ENCODE results near the gene CBLB.
A peak's percentile ranks its signal among the peaks of the same experiment; 100 is the strongest.

Gene CBLB

DNA sequence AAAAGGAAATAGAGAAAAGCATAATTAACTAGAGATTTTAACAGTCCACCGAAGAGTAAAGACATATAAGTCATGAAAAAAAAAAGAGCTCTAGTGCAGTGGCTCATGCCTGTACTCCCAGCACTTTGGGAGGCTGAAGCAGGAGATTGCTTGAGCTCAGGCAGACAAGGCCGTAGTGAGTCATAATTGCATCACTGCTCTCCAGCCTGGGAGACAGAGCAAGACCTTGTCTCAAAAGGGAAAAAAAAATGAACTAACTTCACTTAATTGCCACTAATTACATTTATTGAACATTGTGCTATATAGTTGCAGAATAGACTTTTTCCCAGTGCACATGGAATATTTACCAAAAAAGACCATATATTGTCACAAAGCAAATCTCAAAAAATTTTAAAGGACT lies 221.8 kb downstream of the CBLB start:
- TF ChIP-seq, protein P1, sequence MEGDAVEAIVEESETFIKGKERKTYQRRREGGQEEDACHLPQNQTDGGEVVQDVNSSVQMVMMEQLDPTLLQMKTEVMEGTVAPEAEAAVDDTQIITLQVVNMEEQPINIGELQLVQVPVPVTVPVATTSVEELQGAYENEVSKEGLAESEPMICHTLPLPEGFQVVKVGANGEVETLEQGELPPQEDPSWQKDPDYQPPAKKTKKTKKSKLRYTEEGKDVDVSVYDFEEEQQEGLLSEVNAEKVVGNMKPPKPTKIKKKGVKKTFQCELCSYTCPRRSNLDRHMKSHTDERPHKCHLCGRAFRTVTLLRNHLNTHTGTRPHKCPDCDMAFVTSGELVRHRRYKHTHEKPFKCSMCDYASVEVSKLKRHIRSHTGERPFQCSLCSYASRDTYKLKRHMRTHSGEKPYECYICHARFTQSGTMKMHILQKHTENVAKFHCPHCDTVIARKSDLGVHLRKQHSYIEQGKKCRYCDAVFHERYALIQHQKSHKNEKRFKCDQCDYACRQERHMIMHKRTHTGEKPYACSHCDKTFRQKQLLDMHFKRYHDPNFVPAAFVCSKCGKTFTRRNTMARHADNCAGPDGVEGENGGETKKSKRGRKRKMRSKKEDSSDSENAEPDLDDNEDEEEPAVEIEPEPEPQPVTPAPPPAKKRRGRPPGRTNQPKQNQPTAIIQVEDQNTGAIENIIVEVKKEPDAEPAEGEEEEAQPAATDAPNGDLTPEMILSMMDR (conservative IDR thresholded peaks at IDR 0.05; ENCODE audit: low read length) = no peak
- H3K4me3 ChIP-seq (ENCODE audit: low read length) = no peak overlapping the region
- peak; percentile 86 for DNase-seq (ENCODE audit: low read depth)

GRCh38 chr3:105639131-105639530 lies 229.7 kb downstream of the CBLB start:
- TF ChIP-seq, protein P1 (conservative IDR thresholded peaks at IDR 0.05; ENCODE audit: low read length) = no peak
- H3K4me3 ChIP-seq (ENCODE audit: low read length) = no peak overlapping the region
- no peak for DNase-seq (ENCODE audit: low read depth)

DNA sequence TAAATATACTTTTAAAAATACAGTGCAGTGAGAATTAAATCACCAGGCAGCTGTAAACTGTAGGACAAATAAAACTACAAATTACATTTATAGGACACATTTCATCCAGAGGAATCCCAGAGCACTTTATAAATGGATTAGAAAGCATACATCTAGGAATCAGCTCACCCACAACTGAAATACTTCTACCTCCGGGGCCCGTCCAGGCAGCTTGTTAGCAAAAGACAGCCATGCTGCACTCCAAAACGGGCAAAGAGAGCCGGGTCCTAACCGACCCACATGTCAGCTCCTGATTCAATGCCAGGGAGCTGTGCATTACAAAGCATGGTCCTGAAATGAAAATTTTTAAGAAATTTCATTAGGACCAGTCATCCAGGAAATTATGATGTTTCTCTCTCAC lies 234.1 kb downstream of the CBLB start:
- H3K4me3 ChIP-seq (ENCODE audit: low read length) = no peak overlapping the region
- no peak for DNase-seq (ENCODE audit: low read depth)
- TF ChIP-seq, protein P1 (conservative IDR thresholded peaks at IDR 0.05; ENCODE audit: low read length) = no peak

DNA sequence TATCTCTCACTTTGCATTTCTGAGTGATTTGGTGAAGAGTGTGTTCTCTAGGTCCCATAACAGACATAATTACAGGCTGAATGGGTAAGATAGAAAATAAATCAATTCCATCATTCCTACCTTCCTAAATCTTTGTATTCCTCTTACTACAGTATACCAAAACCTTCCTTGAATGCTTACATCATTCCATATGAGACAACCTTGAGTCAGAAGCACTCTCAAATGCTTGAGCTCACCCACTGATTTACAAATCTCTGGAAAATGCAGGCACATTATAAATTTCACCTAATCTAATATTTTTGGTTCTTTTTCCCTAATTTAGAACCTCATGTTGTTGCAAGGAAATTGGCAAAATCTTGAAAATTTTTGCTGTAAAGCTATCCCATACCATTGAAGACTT lies 239.1 kb downstream of the CBLB start:
- TF ChIP-seq, protein P1 (conservative IDR thresholded peaks at IDR 0.05; ENCODE audit: low read length) = no peak
- DNase-seq (ENCODE audit: low read depth) = no peak
- no peak overlapping the region for H3K4me3 ChIP-seq (ENCODE audit: low read length)

DNA sequence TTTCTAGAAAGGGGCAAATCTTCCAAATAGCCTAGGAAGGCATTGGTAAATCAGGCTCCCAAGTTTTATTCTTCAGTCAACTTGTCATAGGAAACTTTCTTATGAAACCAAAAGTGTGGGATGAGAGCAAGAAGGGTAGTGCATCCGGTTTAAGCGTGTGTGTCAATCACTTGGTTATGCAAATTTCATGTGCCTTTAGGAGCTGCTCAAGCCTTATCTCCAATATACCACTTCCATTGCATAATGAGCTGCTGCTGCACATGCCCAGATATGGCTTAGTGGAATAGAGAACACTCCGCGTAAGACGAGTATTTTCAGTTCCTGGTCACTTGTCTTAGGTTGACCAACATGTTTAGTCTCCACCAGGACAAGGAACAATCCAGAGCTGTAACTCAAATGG lies 242.1 kb downstream of the CBLB start:
- no peak for DNase-seq (ENCODE audit: low read depth)
- no peak overlapping the region for H3K4me3 ChIP-seq (ENCODE audit: low read length)
- TF ChIP-seq, protein P1 (conservative IDR thresholded peaks at IDR 0.05; ENCODE audit: low read length) = no peak

GRCh38 chr3:105622169-105622568 lies 246.6 kb downstream of the CBLB start:
- no peak for DNase-seq (ENCODE audit: low read depth)
- TF ChIP-seq, protein P1 (conservative IDR thresholded peaks at IDR 0.05; ENCODE audit: low read length) = no peak
- no peak overlapping the region for H3K4me3 ChIP-seq (ENCODE audit: low read length)

DNA sequence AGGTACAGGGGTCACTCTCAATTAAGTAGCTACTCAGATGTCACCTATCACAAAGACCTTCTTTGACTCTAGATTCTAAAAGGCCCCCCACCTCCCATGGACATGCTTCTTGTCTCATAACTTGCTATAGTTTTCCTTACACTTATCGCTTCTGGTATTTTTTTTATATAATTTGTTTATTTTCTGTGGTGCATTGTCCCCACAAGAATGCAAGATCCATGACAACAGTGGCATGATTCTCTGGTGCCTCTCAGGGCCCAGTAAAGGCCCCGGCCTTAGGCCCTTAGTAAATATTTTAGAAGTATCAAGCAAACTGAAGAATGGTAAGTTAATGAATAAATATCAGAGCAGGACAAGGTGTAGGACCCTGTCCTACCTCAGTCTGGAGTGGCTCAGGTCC lies 248.6 kb downstream of the CBLB start:
- no peak for DNase-seq (ENCODE audit: low read depth)
- TF ChIP-seq, protein P1 (conservative IDR thresholded peaks at IDR 0.05; ENCODE audit: low read length) = no peak
- H3K4me3 ChIP-seq (ENCODE audit: low read length) = no peak overlapping the region
